ENCODE data around the gene ACBD4.

The ACBD4 gene

GRCh38 chr17:45135192-45135977, at the start of gene ACBD4:
TSS of gene ACBD4 (plus strand) at chr17:45135687. CDS start at chr17:45136145, 458 bp downstream.
- DNase-seq (ENCODE audit: low spot score): peak; percentile 98

- no peak for DNase-seq (ENCODE audit: low spot score)
These were observed 49.1 kb upstream of the ACBD4 start for GRCh38 chr17:45086391-45086790.

- no peak for DNase-seq (ENCODE audit: low spot score)
These were observed 48.5 kb upstream of the ACBD4 start for GRCh38 chr17:45086865-45087503.

- DNase-seq (ENCODE audit: low spot score): no peak
These were observed 47.9 kb upstream of the ACBD4 start for GRCh38 chr17:45087504-45087975.

- DNase-seq (ENCODE audit: low spot score): no peak
These were observed 47.5 kb upstream of the ACBD4 start for GRCh38 chr17:45087978-45088377.

GRCh38 chr17:45088741-45089140, 46.7 kb upstream of the ACBD4 start:
- DNase-seq (ENCODE audit: low spot score): no peak

- no peak for DNase-seq (ENCODE audit: low spot score)
These were observed 44.8 kb upstream of the ACBD4 start for GRCh38 chr17:45090711-45091110.

- DNase-seq (ENCODE audit: low spot score): no peak
These were observed 43.6 kb upstream of the ACBD4 start for GRCh38 chr17:45091778-45092425.

GRCh38 chr17:45092911-45093430, 42.5 kb upstream of the ACBD4 start:
- DNase-seq (ENCODE audit: low spot score): peak; percentile 92

GRCh38 chr17:45093444-45094110, 41.9 kb upstream of the ACBD4 start:
- DNase-seq (ENCODE audit: low spot score): no peak

- DNase-seq (ENCODE audit: low spot score): peak; percentile 47
These were observed 39.3 kb upstream of the ACBD4 start for GRCh38 chr17:45096141-45096540.

- no peak for DNase-seq (ENCODE audit: low spot score)
These were observed 38.6 kb upstream of the ACBD4 start for GRCh38 chr17:45096926-45097325.

- no peak for DNase-seq (ENCODE audit: low spot score)
These were observed 37.2 kb upstream of the ACBD4 start for GRCh38 chr17:45098081-45098868.

- peak; percentile 87 for DNase-seq (ENCODE audit: low spot score)
These were observed 36.4 kb upstream of the ACBD4 start for GRCh38 chr17:45098869-45099616.

- DNase-seq (ENCODE audit: low spot score): no peak
These were observed 34.0 kb upstream of the ACBD4 start for GRCh38 chr17:45101546-45101882.

- peak; percentile 63 for DNase-seq (ENCODE audit: low spot score)
These were observed 33.3 kb upstream of the ACBD4 start for GRCh38 chr17:45101883-45102811.

GRCh38 chr17:45102856-45103255, 32.6 kb upstream of the ACBD4 start:
- no peak for DNase-seq (ENCODE audit: low spot score)

GRCh38 chr17:45103269-45103795, 32.2 kb upstream of the ACBD4 start:
- no peak for DNase-seq (ENCODE audit: low spot score)

- no peak for DNase-seq (ENCODE audit: low spot score)
These were observed 31.5 kb upstream of the ACBD4 start for GRCh38 chr17:45104029-45104428.
